K562 (cell line): ENCODE results near the gene TLR8. TPM values are rescaled to one million over a fixed set of nuclear protein-coding genes. Genes with fewer than 3 reads are reported as not detected.

ENCODE experiments used
- ATF3 ChIP-seq, 2 experiments: fragments of 450-650 bp in 1 of 2; sonication (generic) in 1 of 2; formaldehyde crosslinking in 1 of 2; IDR thresholded peaks in 1 of 2; conservative IDR thresholded peaks in 1 of 2; 2 replicates each; pipeline versions ENCODE4 v1.6.1 to v1.8.1; 2016 to 2023; ENCODE audit warnings: mild to moderate bottlenecking in 2 of 2, moderate library complexity in 2 of 2, inconsistent platforms in 1 of 2, missing genetic modification reagents in 1 of 2
- CBX8 ChIP-seq: fragments of 200-600 bp; sonication (generic); IDR thresholded peaks from 2 replicates; pipeline ENCODE4 v1.6.1; 2012; ENCODE audit warnings: borderline replicate concordance, mixed run types, low read depth, mild to moderate bottlenecking, moderate library complexity, mixed read lengths, low read length, control low read depth, inconsistent platforms; ENCODE audit not compliant: poor library complexity, severe bottlenecking; ENCODE audit errors: extremely low read depth
- DACH1 ChIP-seq: fragments of 450-650 bp; IDR thresholded peaks from 2 replicates; pipeline ENCODE4 v1.6.1; 2018; ENCODE audit not compliant: partially characterized antibody
- ESRRA ChIP-seq: fragments of 450-650 bp; IDR thresholded peaks from 2 replicates; pipeline ENCODE4 v1.6.1; 2014; ENCODE audit warnings: low read depth, mild to moderate bottlenecking, moderate library complexity, borderline replicate concordance
- ETS1 ChIP-seq: conservative IDR thresholded peaks from 2 replicates; pipeline ENCODE4 v1.6.1; 2011; ENCODE audit warnings: low read depth, mild to moderate bottlenecking, low read length; ENCODE audit not compliant: control insufficient read depth
- HDAC8 ChIP-seq: fragments of 450-650 bp; IDR thresholded peaks from 2 replicates; pipeline ENCODE4 v1.6.1; 2016; ENCODE audit warnings: mild to moderate bottlenecking, missing genetic modification characterization, moderate library complexity, missing compliant biosample characterization
- MLLT1 ChIP-seq, 2 experiments: fragments of 450-650 bp; IDR thresholded peaks; 2 replicates each; pipeline ENCODE4 v1.6.1; 2016
- MNT ChIP-seq, 2 experiments: fragments of 450-650 bp; conservative IDR thresholded peaks; 2 replicates each; pipeline ENCODE4 v1.6.1; 2017; ENCODE audit warnings: mild to moderate bottlenecking in 2 of 2, moderate library complexity in 2 of 2
- NCOA4 ChIP-seq: fragments of 450-650 bp; IDR thresholded peaks from 2 replicates; pipeline ENCODE4 v1.6.1; 2018; ENCODE audit warnings: mild to moderate bottlenecking; ENCODE audit not compliant: partially characterized antibody
- NR0B1 ChIP-seq: fragments of 450-650 bp; IDR thresholded peaks from one replicate; pipeline ENCODE4 v1.6.1; 2018; ENCODE audit warnings: mild to moderate bottlenecking, moderate library complexity; ENCODE audit not compliant: partially characterized antibody
- PTRF ChIP-seq: fragments of 450-650 bp; IDR thresholded peaks from 2 replicates; pipeline ENCODE4 v1.6.1; 2016; ENCODE audit warnings: mild to moderate bottlenecking, missing genetic modification characterization, missing compliant biosample characterization
- RBBP5 ChIP-seq: fragments of 200-600 bp; sonication (generic); IDR thresholded peaks from 2 replicates; pipeline ENCODE4 v1.6.1; 2012; ENCODE audit warnings: borderline replicate concordance, mild to moderate bottlenecking, low read length, control low read depth, inconsistent platforms; ENCODE audit not compliant: insufficient read depth, poor library complexity, severe bottlenecking
- SNRNP70 ChIP-seq: fragments of 200-400 bp; formaldehyde crosslinking; optimal IDR thresholded peaks from 2 replicates; pipeline ENCODE3; 2017; ENCODE audit warnings: low read depth, low read length
- SRSF7 ChIP-seq: fragments of 200-400 bp; formaldehyde crosslinking; optimal IDR thresholded peaks from 2 replicates; pipeline ENCODE3; 2017; ENCODE audit warnings: mild to moderate bottlenecking, low read depth, low read length
- TCFL5 ChIP-seq: fragments of 250-450 bp; sonication (Bioruptor Pico); conservative IDR thresholded peaks from 2 replicates; pipeline ENCODE4 v1.6.1; 2021; ENCODE audit warnings: mild to moderate bottlenecking, moderate library complexity, matching md5 sums
- TEAD1 ChIP-seq, 2 experiments: fragments of 450-650 bp in 1 of 2; sonication (generic) in 1 of 2; formaldehyde crosslinking; IDR thresholded peaks; 2 replicates each; pipeline versions ENCODE4 v1.4.0 to v1.8.0; 2020 to 2022; ENCODE audit warnings: mild to moderate bottlenecking in 2 of 2, missing genetic modification reagents in 1 of 2
- ZNF561 ChIP-seq: fragments of 450-650 bp; formaldehyde crosslinking; conservative IDR thresholded peaks from 2 replicates; pipeline ENCODE4 v1.4.0; 2020; ENCODE audit warnings: mild to moderate bottlenecking, moderate library complexity
- ZNF668 ChIP-seq: fragments of 250-450 bp; sonication (Bioruptor Pico); IDR thresholded peaks from 2 replicates; pipeline ENCODE4 v1.8.0; 2022; ENCODE audit warnings: mild to moderate bottlenecking, inconsistent platforms
- ZNF780A ChIP-seq: fragments of 250-450 bp; sonication (Bioruptor Pico); IDR thresholded peaks from 2 replicates; pipeline ENCODE4 v1.5.0; 2021; ENCODE audit warnings: mild to moderate bottlenecking
- ZNF79 ChIP-seq: fragments of 250-450 bp; sonication (Bioruptor Pico); IDR thresholded peaks from 2 replicates; pipeline ENCODE4 v1.4.0; 2020; ENCODE audit warnings: low read depth, mild to moderate bottlenecking, moderate library complexity
- polyA plus RNA-seq, 8 experiments: library from polyadenylated mRNA; depleted of rRNA in 4 of 8; stranded (reverse) in 5 of 8; unstranded in 3 of 8; fragments of >200 nt; fragmentation: Nextera tagmentation in 2 of 8; fragmentation: Illumina TruSeq in 1 of 8; extraction: Ambion mirVana in 2 of 8; extraction: Trizol in 1 of 8; gene quantifications; 2 replicates each; pipeline versions ENCODE4 v1.2.1 to v1.2.3, GENCODE V29; 2011 to 2014; ENCODE audit warnings: inconsistent platforms in 1 of 8, missing spikeins in 1 of 8
- total RNA-seq, 7 experiments: library from RNA; depleted of rRNA in 6 of 7; stranded (reverse); fragments of >200 nt in 6 of 7; fragmentation: Illumina TruSeq in 2 of 7; extraction: Trizol in 2 of 7; gene quantifications; 2 replicates each; pipeline versions ENCODE4 v1.2.1 to v1.2.3, GENCODE V29; 2011 to 2021; ENCODE audit warnings: low replicate concordance in 1 of 7

TLR8 gene
- total and polyA plus RNA-seq, 9 of the 15 experiments (the other 6 are each of a cell fraction or from before 2014, with no cell fraction given) = not detected

- TF ChIP-seq HDAC8 (tag) (no peak), SNRNP70 (no peak), ATF3 (IDR thresholded peaks at IDR 0.05) (peak; percentile 87), ATF3 (CRISPR knock-in tag; conservative IDR thresholded peaks at IDR 0.05) (no peak), NR0B1 (no peak), ESRRA (no peak), ZNF561 (CRISPR knock-in tag) (no peak), MNT (conservative IDR thresholded peaks at IDR 0.05) (no peak), ETS1 (no peak), CBX8 (no peak), ZNF780A (CRISPR knock-in tag) (no peak), RBBP5 (no peak), NCOA4 (no peak), TCFL5 (CRISPR knock-in tag) (no peak), SRSF7 (no peak), ZNF668 (CRISPR knock-in tag) (no peak), MLLT1 (IDR thresholded peaks at IDR 0.05) (no peak), PTRF (tag) (no peak), TEAD1 (CRISPR knock-in tag; IDR thresholded peaks at IDR 0.05) (no peak), ZNF79 (CRISPR knock-in tag) (no peak), DACH1 (no peak)
Measured at GRCh38 chrX:12929701-12930100, 23.3 kb downstream of the TLR8 start (continued).
